ENCODE results near the gene AIG1. TPM values are rescaled to one million over a fixed set of nuclear protein-coding genes. Genes with fewer than 3 reads are reported as not detected.

The AIG1 gene
- total RNA-seq, 1 donor = 70.9 TPM

GRCh38 chr6:143021543-143021942, 39.1 kb upstream of the AIG1 start:
- Histone ChIP-seq H3K4me1 (ENCODE audit: insufficient read depth, low read length) (no peaks in the 10 kb centered on the region), H3K9me3 (ENCODE audit: low read depth, low read length) (no peaks in the 10 kb centered on the region), H3K27ac (ENCODE audit: low read depth, low read length) (no peak overlapping the region), H2AFZ (ENCODE audit: low read length) (no peak overlapping the region), H3K4me2 (ENCODE audit: insufficient read depth, low read length) (no peak overlapping the region), H3K79me2 (ENCODE audit: insufficient read depth, low read length) (no peaks in the 10 kb centered on the region), H3K4me3 (ENCODE audit: insufficient read depth, low read length) (no peak overlapping the region), H3K36me3 (ENCODE audit: insufficient read depth, low read length) (no peaks in the 10 kb centered on the region), H4K20me1 (ENCODE audit: insufficient read depth, low read length) (no peaks in the 10 kb centered on the region), H3K27me3 (ENCODE audit: insufficient read depth, low read length) (no peaks in the 10 kb centered on the region)
- TF ChIP-seq CTCF (IDR thresholded peaks at IDR 0.05; ENCODE audit: extremely low read depth, low read depth, low read length) = no peak
- DNase-seq (ENCODE audit: insufficient read length, low spot score, missing footprints) = no peak

GRCh38 chr6:143022587-143022986, 38.1 kb upstream of the AIG1 start:
- H3K4me1 ChIP-seq (ENCODE audit: insufficient read depth, low read length) = no peaks in the 10 kb centered on the region
- no peak overlapping the region for H3K4me2 ChIP-seq (ENCODE audit: insufficient read depth, low read length)
- DNase-seq (ENCODE audit: insufficient read length, low spot score, missing footprints) = no peak
- H2AFZ ChIP-seq (ENCODE audit: low read length) = no peak overlapping the region
- H3K9me3 ChIP-seq (ENCODE audit: low read depth, low read length) = no peaks in the 10 kb centered on the region
- no peaks in the 10 kb centered on the region for H4K20me1 ChIP-seq (ENCODE audit: insufficient read depth, low read length)
- no peaks in the 10 kb centered on the region for H3K79me2 ChIP-seq (ENCODE audit: insufficient read depth, low read length)
- H3K27ac ChIP-seq (ENCODE audit: low read depth, low read length) = no peak overlapping the region
- H3K4me3 ChIP-seq (ENCODE audit: insufficient read depth, low read length) = no peak overlapping the region
- H3K27me3 ChIP-seq (ENCODE audit: insufficient read depth, low read length) = no peaks in the 10 kb centered on the region
- no peaks in the 10 kb centered on the region for H3K36me3 ChIP-seq (ENCODE audit: insufficient read depth, low read length)
- TF ChIP-seq CTCF (IDR thresholded peaks at IDR 0.05; ENCODE audit: extremely low read depth, low read depth, low read length) = no peak

- H3K4me2 ChIP-seq (ENCODE audit: insufficient read depth, low read length) = no peak overlapping the region
- H3K79me2 ChIP-seq (ENCODE audit: insufficient read depth, low read length) = no peaks in the 10 kb centered on the region
- no peaks in the 10 kb centered on the region for H3K36me3 ChIP-seq (ENCODE audit: insufficient read depth, low read length)
- no peak for TF ChIP-seq CTCF (IDR thresholded peaks at IDR 0.05; ENCODE audit: extremely low read depth, low read depth, low read length)
- no peaks in the 10 kb centered on the region for H3K27me3 ChIP-seq (ENCODE audit: insufficient read depth, low read length)
- H4K20me1 ChIP-seq (ENCODE audit: insufficient read depth, low read length) = no peaks in the 10 kb centered on the region
- no peak overlapping the region for H3K27ac ChIP-seq (ENCODE audit: low read depth, low read length)
- H3K4me1 ChIP-seq (ENCODE audit: insufficient read depth, low read length) = no peaks in the 10 kb centered on the region
- H3K9me3 ChIP-seq (ENCODE audit: low read depth, low read length) = no peaks in the 10 kb centered on the region
- DNase-seq (ENCODE audit: insufficient read length, low spot score, missing footprints) = no peak
- no peak overlapping the region for H2AFZ ChIP-seq (ENCODE audit: low read length)
- H3K4me3 ChIP-seq (ENCODE audit: insufficient read depth, low read length) = no peak overlapping the region
Measured at GRCh38 chr6:143023695-143024094, 37.0 kb upstream of the AIG1 start.

- no peak for DNase-seq (ENCODE audit: insufficient read length, low spot score, missing footprints)
- H3K27me3 ChIP-seq (ENCODE audit: insufficient read depth, low read length) = no peaks in the 10 kb centered on the region
- no peaks in the 10 kb centered on the region for H4K20me1 ChIP-seq (ENCODE audit: insufficient read depth, low read length)
- TF ChIP-seq CTCF (IDR thresholded peaks at IDR 0.05; ENCODE audit: extremely low read depth, low read depth, low read length) = no peak
- no peaks in the 10 kb centered on the region for H3K79me2 ChIP-seq (ENCODE audit: insufficient read depth, low read length)
- no peak overlapping the region for H3K4me2 ChIP-seq (ENCODE audit: insufficient read depth, low read length)
- H3K4me1 ChIP-seq (ENCODE audit: insufficient read depth, low read length) = no peaks in the 10 kb centered on the region
- H3K27ac ChIP-seq (ENCODE audit: low read depth, low read length) = no peak overlapping the region
- H3K4me3 ChIP-seq (ENCODE audit: insufficient read depth, low read length) = no peak overlapping the region
- no peaks in the 10 kb centered on the region for H3K36me3 ChIP-seq (ENCODE audit: insufficient read depth, low read length)
- H3K9me3 ChIP-seq (ENCODE audit: low read depth, low read length) = no peaks in the 10 kb centered on the region
- H2AFZ ChIP-seq (ENCODE audit: low read length) = no peak overlapping the region
Measured at GRCh38 chr6:143024977-143025376, 35.7 kb upstream of the AIG1 start.
